Uterus (tissue), 4 donors: Measurements from ENCODE around the gene AGXT. TPM values are rescaled to one million over a fixed set of nuclear protein-coding genes. Genes with fewer than 3 reads are reported as not detected.

Source experiments
- DNase-seq, 2 donors: peaks; one replicate each; pipeline ENCODE4 v3.0.0-alpha.2; 2019 to 2020
- H3K27ac ChIP-seq, 2 donors: fragments of 200-600 bp; sonication (generic); 1 replicate in 1 of 2; 2 replicates in 1 of 2; pipeline ENCODE4 v1.5.1; 2016 to 2018
- H3K27me3 ChIP-seq, 2 donors: fragments of 200-600 bp; sonication (generic); one replicate each; pipeline ENCODE4 v1.5.1; 2018 to 2019; ENCODE audit warnings: control low read depth in 1 of 2
- H3K36me3 ChIP-seq, 2 donors: fragments of 200-600 bp; sonication (generic); one replicate each; pipeline ENCODE4 v1.5.1; 2019; ENCODE audit warnings: control low read depth in 1 of 2
- H3K4me1 ChIP-seq, 2 donors: fragments of 200-600 bp; sonication (generic); one replicate each; pipeline ENCODE4 v1.5.1; 2018 to 2019; ENCODE audit warnings: control low read depth in 1 of 2
- H3K4me3 ChIP-seq, 2 donors: fragments of 200-600 bp; sonication (generic); 1 replicate in 1 of 2; 2 replicates in 1 of 2; pipeline ENCODE4 v1.5.1; 2018 to 2019; ENCODE audit warnings: mild to moderate bottlenecking in 1 of 2
- H3K9me3 ChIP-seq, 2 donors: fragments of 200-600 bp; sonication (generic); one replicate each; pipeline ENCODE4 v1.5.1; 2019; ENCODE audit warnings: control low read depth in 1 of 2
- POLR2A ChIP-seq, 2 donors: fragments of 450-650 bp; IDR thresholded peaks; one replicate each; pipeline ENCODE4 v1.6.1; 2016; ENCODE audit warnings: antibody characterized with exemption in 2 of 2, mild to moderate bottlenecking in 1 of 2, moderate library complexity in 1 of 2
- intact Hi-C: fragments of 100-400 bp; cut with DNase I; formaldehyde crosslinking; loops from one replicate; pipeline ENCODE4 v1.15.1; 2023; ENCODE audit warnings: low total_unique reads
- total RNA-seq, 4 donors: library from RNA; depleted of rRNA in 3 of 4; stranded (reverse); fragments of >200 nt in 3 of 4; gene quantifications; one replicate each; pipeline versions ENCODE4 v1.1.0 to v1.2.4, GENCODE V29; 2014 to 2023
- TF ChIP-seq, protein P1 (sequence below), 4 experiments: fragments of 200-600 bp in 2 of 4; fragments of 450-650 bp in 2 of 4; sonication (generic) in 2 of 4; IDR thresholded peaks; one replicate each; pipeline ENCODE4 v1.5.1; 2016 to 2019; ENCODE audit warnings: antibody characterized with exemption in 4 of 4, mild to moderate bottlenecking in 2 of 4, moderate library complexity in 1 of 4
- donor health status: DM: yes; HTN: yes; CAD: no.

The AGXT gene
- total RNA-seq, 4 donors from 2014 or later, result not detected

DNA sequence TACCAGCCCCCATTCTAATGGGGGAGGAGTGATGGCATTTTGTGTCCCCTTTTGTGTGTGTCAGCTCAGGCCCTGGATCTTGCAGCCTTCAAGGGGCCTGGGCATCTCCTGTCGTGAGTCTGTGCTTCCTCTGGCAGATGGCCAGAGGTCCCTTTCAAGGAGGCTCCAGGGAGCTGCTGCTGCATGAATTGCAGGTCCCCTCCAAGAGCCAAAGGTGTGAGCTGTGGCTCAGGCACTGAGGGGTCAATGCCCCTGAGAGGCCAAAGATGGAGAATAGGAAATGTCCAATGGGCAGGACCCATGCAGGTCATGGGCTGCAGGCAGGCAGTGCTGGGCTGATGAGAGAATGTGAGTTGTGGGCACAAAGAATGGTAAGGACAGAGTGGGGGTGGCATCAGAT lies 16.9 kb downstream of the AGXT start:
- no peaks in the 10 kb centered on the region for H3K4me1 ChIP-seq
- H3K36me3 ChIP-seq, result no peaks in the 10 kb centered on the region
- no peaks in the 10 kb centered on the region for H3K27me3 ChIP-seq
- intact Hi-C loops, result no loop called here
- TF ChIP-seq POLR2A (IDR thresholded peaks at IDR 0.05), result no peak
- TF ChIP-seq, protein P1, sequence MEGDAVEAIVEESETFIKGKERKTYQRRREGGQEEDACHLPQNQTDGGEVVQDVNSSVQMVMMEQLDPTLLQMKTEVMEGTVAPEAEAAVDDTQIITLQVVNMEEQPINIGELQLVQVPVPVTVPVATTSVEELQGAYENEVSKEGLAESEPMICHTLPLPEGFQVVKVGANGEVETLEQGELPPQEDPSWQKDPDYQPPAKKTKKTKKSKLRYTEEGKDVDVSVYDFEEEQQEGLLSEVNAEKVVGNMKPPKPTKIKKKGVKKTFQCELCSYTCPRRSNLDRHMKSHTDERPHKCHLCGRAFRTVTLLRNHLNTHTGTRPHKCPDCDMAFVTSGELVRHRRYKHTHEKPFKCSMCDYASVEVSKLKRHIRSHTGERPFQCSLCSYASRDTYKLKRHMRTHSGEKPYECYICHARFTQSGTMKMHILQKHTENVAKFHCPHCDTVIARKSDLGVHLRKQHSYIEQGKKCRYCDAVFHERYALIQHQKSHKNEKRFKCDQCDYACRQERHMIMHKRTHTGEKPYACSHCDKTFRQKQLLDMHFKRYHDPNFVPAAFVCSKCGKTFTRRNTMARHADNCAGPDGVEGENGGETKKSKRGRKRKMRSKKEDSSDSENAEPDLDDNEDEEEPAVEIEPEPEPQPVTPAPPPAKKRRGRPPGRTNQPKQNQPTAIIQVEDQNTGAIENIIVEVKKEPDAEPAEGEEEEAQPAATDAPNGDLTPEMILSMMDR (IDR thresholded peaks at IDR 0.05), result no peak
- H3K9me3 ChIP-seq, result no peaks in the 10 kb centered on the region
- H3K4me3 ChIP-seq, result no peak overlapping the region
- no peak for DNase-seq
- H3K27ac ChIP-seq, result no peak overlapping the region

DNA sequence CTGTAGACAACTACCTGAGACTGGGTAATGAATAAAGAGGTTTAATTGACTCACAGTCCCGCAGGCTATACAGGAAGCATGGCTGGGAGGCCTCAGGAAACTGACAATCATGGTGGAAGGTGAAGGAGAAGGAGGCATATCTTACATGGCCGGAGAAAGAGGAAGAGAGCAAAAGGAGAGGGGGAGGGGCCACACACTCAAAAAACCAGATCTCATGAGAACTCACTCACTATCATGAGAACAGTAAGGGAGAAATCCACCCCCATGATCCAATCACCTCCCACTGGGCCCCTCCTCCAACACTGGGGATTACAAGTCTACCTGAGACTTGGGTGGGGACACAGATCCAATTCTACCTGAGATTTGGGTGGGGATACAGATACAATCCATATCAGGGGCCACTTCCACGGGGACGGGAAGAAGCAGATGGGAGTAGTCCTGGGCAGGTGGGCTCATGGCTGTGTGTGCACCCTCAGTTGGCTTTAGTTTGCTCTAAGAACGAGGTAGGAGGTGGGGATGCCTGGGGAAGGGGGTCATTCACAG lies 17.5 kb downstream of the AGXT start:
- Histone ChIP-seq H3K27me3 (no peaks in the 10 kb centered on the region), H3K36me3 (no peaks in the 10 kb centered on the region), H3K4me3 (no peak overlapping the region), H3K4me1 (no peaks in the 10 kb centered on the region), H3K9me3 (no peaks in the 10 kb centered on the region), H3K27ac (no peak overlapping the region)
- DNase-seq, result no peak
- intact Hi-C loops, result no loop called here
- TF ChIP-seq POLR2A (IDR thresholded peaks at IDR 0.05), result no peak
- TF ChIP-seq, protein P1 (IDR thresholded peaks at IDR 0.05), result no peak

DNA sequence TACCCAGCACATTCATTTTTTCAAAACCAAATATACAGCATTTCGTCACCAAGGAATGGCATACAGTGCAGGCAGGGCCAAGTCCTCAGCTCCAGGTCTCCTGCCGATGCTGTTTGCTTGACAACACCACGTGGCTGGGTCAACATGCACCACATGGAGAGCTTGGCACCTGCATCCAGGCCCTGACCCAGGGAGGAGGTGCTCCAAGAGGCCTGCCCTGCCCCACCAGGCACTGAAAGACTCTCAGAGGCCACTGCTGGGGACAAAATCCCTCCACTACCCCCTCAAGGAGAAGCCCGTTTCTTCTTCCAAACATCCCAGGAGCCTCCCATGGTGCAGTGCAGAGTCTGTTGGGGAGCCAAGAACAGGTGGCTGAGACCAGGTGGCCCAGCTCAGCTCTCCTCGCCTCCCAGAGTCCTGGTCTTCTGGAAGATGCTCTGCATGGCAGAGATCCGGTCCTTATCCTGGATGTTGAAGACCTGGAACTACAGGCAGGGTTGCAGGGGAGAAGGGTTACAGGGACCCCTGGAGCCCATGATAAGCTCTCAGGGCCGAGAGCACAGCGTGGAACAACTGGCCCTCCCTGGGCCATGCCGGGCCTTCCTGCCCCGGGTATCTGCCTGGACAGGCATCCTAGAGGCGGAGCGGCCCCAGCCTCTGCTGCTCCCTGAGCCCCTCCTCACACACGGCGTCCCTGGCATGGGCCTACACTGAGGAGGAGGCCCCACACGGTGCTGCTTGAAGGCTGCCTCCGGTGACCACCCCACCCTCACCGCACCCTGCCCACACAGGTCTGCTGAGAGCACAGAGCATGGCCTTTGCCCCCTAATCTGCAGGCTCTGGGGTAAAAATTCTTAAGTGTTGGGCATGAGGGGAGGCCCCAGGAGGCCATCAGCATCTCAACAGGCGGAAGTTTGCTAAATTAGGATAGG lies 18.3 kb downstream of the AGXT start:
- no peak for DNase-seq
- no peak overlapping the region for H3K4me3 ChIP-seq
- TF ChIP-seq, protein P1 (IDR thresholded peaks at IDR 0.05), result no peak
- no peak for TF ChIP-seq POLR2A (IDR thresholded peaks at IDR 0.05)
- no peaks in the 10 kb centered on the region for H3K4me1 ChIP-seq
- intact Hi-C loops, result no loop called here
- H3K27me3 ChIP-seq, result no peaks in the 10 kb centered on the region
- no peak overlapping the region for H3K27ac ChIP-seq
- H3K9me3 ChIP-seq, result no peaks in the 10 kb centered on the region
- no peaks in the 10 kb centered on the region for H3K36me3 ChIP-seq

DNA sequence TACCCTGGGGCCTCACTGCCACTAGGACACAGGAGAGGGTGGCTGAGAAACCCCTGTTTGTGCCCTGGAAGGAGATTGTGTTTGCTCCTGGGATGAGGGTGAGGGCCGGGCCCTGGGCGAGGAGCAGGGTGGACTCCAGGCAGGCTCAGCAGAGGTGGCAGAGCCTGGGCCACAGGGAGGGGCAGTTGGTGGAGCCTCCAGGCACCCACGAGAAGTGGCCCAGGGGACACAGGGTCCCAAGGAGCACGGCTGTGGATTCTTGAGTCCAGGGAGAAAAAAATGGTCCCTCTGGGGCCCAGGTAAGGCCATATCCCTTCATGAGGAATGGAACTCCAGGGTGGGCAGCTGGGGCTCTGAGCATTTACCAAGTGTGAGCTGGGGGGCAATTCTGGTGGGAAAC lies 19.0 kb downstream of the AGXT start:
- TF ChIP-seq, protein P1 (IDR thresholded peaks at IDR 0.05), result no peak
- no peak for TF ChIP-seq POLR2A (IDR thresholded peaks at IDR 0.05)
- no peaks in the 10 kb centered on the region for H3K27me3 ChIP-seq
- H3K9me3 ChIP-seq, result no peaks in the 10 kb centered on the region
- H3K4me3 ChIP-seq, result no peak overlapping the region
- intact Hi-C loops, result no loop called here
- DNase-seq, result no peak
- no peaks in the 10 kb centered on the region for H3K4me1 ChIP-seq
- no peaks in the 10 kb centered on the region for H3K36me3 ChIP-seq
- H3K27ac ChIP-seq, result no peak overlapping the region
